ENCODE results near the gene PSME2.

The PSME2 gene

DNA sequence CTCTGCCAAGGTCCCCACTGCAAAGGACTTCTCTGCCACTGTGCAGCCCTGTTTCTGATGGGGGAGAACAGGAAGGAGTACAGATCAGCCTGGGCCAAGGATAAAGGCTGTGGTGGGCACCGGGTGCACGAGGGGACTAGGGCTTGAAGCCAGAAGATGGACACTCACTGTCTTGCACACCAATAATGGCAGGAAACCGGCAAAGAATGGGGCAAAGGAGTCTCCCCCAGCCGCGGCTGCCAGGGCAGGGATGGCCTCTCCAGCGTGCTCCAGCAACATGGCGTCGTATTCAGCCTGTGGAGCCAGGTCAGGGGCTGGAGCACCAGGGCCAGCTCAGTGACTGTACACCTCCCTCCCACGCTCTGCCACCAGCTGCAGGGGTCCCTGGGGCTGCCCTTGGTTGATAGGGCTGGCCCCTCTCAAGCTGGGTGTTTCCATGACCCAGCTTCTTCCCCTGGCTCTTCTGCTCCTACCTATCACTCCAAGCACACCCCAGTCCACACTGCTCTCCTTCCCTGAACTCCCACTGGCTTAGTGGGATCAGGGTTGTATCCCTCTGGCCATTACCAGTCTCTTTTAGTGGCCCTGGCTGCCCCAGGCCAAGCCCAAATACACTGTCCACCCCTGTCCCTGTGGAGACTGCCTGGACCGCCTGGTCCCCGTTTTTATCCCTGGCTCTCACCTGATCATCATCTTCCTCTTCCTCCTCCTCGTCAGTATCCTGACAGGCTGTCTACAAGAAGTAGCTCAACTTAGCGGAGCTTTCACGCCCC is 35.9 kb upstream of the PSME2 start:
- Histone ChIP-seq H2AK5ac (ENCODE audit: low read length) (no peak overlapping the region), H2BK15ac (replicated peaks; ENCODE audit: low read depth) (no peak overlapping the region), H3K79me1 (ENCODE audit: low read length) (peaks cover 5% of the 10 kb centered on the region), H3K27me3 (ENCODE audit: insufficient read depth, low read length, poor library complexity) (no peaks in the 10 kb centered on the region), H3K79me2 (ENCODE audit: control insufficient read depth, insufficient read depth, low read length) (peaks cover 3% of the 10 kb centered on the region), H3K4me1 (ENCODE audit: control insufficient read depth, low read depth, low read length) (no peaks in the 10 kb centered on the region), H3K36me3 (ENCODE audit: control insufficient read depth, insufficient read depth, low read length) (peaks cover 21% of the 10 kb centered on the region), H3K18ac (ENCODE audit: low read length) (no peak overlapping the region), H3K23ac (ENCODE audit: low read length) (no peak overlapping the region), H2BK5ac (ENCODE audit: low read length) (no peak overlapping the region), H3K4me2 (ENCODE audit: low read length) (no peak overlapping the region), H3K4ac (ENCODE audit: low read depth, low read length) (no peak overlapping the region), H3K56ac (ENCODE audit: low read length) (no peak overlapping the region), H3K4me3 (ENCODE audit: low read length) (no peak overlapping the region), H4K5ac (ENCODE audit: low read length) (no peak overlapping the region), H4K8ac (ENCODE audit: low read depth, low read length) (no peak overlapping the region), H2BK120ac (ENCODE audit: low read depth, low read length) (no peak overlapping the region), H3K9ac (ENCODE audit: low read length) (no peak overlapping the region), H3K27ac (ENCODE audit: low read depth, low read length) (no peak overlapping the region)
- no peak for DNase-seq
- WGBS (ENCODE audit: extremely low coverage, insufficient coverage, low lambda C conversion rate) = no CpG with 5 or more reads among the region's 14 CpGs

DNA sequence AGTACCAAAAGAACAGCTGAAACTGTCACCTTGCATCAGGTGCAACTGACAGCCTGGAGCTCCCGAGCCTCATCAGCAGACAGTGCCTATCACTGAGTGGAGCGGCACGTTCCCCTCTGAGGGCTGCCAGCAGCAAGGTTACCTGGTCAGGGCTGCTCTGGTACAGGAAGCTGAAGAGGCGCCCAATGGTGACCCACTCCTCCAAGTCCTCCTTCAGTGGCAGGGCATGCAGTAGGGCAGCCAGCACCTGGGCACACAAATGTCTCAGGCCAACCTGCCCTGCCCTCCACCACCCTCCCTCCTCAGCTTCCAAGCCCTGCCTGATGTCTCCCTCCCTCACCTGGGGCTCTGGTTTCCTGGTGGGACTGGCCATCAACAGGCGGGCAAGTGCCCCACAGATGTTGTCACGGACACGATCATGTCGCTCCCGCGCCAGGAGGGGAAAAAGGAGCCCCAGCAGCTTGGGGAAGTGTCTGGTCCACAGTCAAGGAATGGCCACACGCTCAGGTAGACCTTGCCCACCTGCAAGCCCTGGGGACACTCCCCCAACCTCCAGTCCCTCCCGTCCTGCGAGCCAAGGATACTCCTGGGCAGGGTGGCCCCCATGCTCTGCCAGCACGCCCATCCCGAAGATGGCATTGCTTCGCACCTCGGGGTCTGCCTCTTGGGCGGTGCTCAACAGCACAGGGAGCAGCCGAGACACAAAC is 35.1 kb upstream of the PSME2 start:
- Histone ChIP-seq H3K4me2 (ENCODE audit: low read length) (no peak overlapping the region), H3K79me1 (ENCODE audit: low read length) (peaks cover 1% of the 10 kb centered on the region), H3K36me3 (ENCODE audit: control insufficient read depth, insufficient read depth, low read length) (peaks cover 21% of the 10 kb centered on the region), H3K4me1 (ENCODE audit: control insufficient read depth, low read depth, low read length) (no peaks in the 10 kb centered on the region), H2BK120ac (ENCODE audit: low read depth, low read length) (no peak overlapping the region), H3K27ac (ENCODE audit: low read depth, low read length) (no peak overlapping the region), H3K56ac (ENCODE audit: low read length) (no peak overlapping the region), H4K8ac (ENCODE audit: low read depth, low read length) (no peak overlapping the region), H2BK5ac (ENCODE audit: low read length) (no peak overlapping the region), H3K4me3 (ENCODE audit: low read length) (no peak overlapping the region), H3K79me2 (ENCODE audit: control insufficient read depth, insufficient read depth, low read length) (no peaks in the 10 kb centered on the region), H3K23ac (ENCODE audit: low read length) (no peak overlapping the region), H2BK15ac (replicated peaks; ENCODE audit: low read depth) (no peak overlapping the region), H4K5ac (ENCODE audit: low read length) (no peak overlapping the region), H3K18ac (ENCODE audit: low read length) (no peak overlapping the region), H3K9ac (ENCODE audit: low read length) (no peak overlapping the region), H3K4ac (ENCODE audit: low read depth, low read length) (no peak overlapping the region), H2AK5ac (ENCODE audit: low read length) (no peak overlapping the region), H3K27me3 (ENCODE audit: insufficient read depth, low read length, poor library complexity) (no peaks in the 10 kb centered on the region)
- no CpG with 5 or more reads among the region's 19 CpGs for WGBS (ENCODE audit: extremely low coverage, insufficient coverage, low lambda C conversion rate)
- DNase-seq = no peak

DNA sequence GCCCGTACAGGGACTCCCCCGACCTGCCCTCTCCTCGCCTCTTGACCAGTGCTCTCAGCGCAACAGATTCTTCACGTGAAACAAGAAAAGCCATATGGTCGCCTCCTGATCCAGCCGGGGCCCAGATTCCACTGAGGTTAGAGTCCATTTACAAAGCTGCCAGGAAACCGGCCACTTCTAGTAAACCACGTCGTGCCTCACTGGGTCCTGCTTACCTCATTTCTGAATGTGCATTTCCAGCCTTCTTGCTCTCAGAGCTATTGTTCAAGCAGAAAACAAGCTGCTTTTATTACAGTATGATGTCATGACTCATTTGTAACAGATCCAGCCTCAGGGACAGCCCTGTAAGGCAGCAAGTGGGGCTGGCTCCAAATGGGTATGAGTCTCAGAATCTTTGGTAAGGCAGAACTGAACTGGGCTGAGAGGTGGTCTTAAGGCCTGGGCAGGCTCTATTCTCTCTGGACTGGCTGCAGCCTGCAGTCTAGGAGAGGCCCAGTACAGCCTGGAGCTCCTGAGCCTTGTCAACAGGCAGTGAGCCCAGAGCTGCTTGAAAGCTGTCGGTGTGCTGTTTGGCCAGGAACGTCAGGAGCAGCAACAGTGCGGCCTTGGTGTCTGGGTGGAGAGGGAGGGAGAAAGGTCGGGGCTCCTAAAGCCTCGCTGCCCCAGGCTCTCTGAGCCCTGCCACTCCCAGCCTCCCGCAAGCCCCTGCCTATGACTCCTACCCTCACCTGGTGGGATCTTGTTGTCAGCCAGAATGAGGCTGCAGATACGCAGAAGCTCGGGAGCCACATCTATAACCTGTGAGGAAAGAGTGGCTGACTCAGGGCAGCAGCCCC is 33.8 kb upstream of the PSME2 start:
- Histone ChIP-seq H3K18ac (ENCODE audit: low read length) (no peak overlapping the region), H3K79me2 (ENCODE audit: control insufficient read depth, insufficient read depth, low read length) (no peaks in the 10 kb centered on the region), H3K27ac (ENCODE audit: low read depth, low read length) (no peak overlapping the region), H2AK5ac (ENCODE audit: low read length) (no peak overlapping the region), H3K9ac (ENCODE audit: low read length) (no peak overlapping the region), H3K4me1 (ENCODE audit: control insufficient read depth, low read depth, low read length) (no peaks in the 10 kb centered on the region), H3K23ac (ENCODE audit: low read length) (no peak overlapping the region), H2BK15ac (replicated peaks; ENCODE audit: low read depth) (no peak overlapping the region), H3K56ac (ENCODE audit: low read length) (no peak overlapping the region), H3K4ac (ENCODE audit: low read depth, low read length) (no peak overlapping the region), H3K79me1 (ENCODE audit: low read length) (no peaks in the 10 kb centered on the region), H4K8ac (ENCODE audit: low read depth, low read length) (no peak overlapping the region), H3K27me3 (ENCODE audit: insufficient read depth, low read length, poor library complexity) (no peaks in the 10 kb centered on the region), H4K5ac (ENCODE audit: low read length) (no peak overlapping the region), H3K36me3 (ENCODE audit: control insufficient read depth, insufficient read depth, low read length) (peaks cover 15% of the 10 kb centered on the region), H2BK5ac (ENCODE audit: low read length) (no peak overlapping the region), H3K4me3 (ENCODE audit: low read length) (no peak overlapping the region), H3K4me2 (ENCODE audit: low read length) (no peak overlapping the region), H2BK120ac (ENCODE audit: low read depth, low read length) (no peak overlapping the region)
- WGBS (ENCODE audit: extremely low coverage, insufficient coverage, low lambda C conversion rate) = no CpG with 5 or more reads among the region's 18 CpGs
- no peak for DNase-seq

- Histone ChIP-seq H3K18ac (ENCODE audit: low read length) (no peak overlapping the region), H2BK15ac (replicated peaks; ENCODE audit: low read depth) (no peak overlapping the region), H3K4me3 (ENCODE audit: low read length) (no peak overlapping the region), H4K8ac (ENCODE audit: low read depth, low read length) (no peak overlapping the region), H3K4me1 (ENCODE audit: control insufficient read depth, low read depth, low read length) (no peaks in the 10 kb centered on the region), H2BK120ac (ENCODE audit: low read depth, low read length) (no peak overlapping the region), H3K4me2 (ENCODE audit: low read length) (no peak overlapping the region), H3K79me2 (ENCODE audit: control insufficient read depth, insufficient read depth, low read length) (no peaks in the 10 kb centered on the region), H3K27me3 (ENCODE audit: insufficient read depth, low read length, poor library complexity) (no peaks in the 10 kb centered on the region), H3K4ac (ENCODE audit: low read depth, low read length) (no peak overlapping the region), H3K79me1 (ENCODE audit: low read length) (no peaks in the 10 kb centered on the region), H3K9ac (ENCODE audit: low read length) (no peak overlapping the region), H3K36me3 (ENCODE audit: control insufficient read depth, insufficient read depth, low read length) (peaks cover 12% of the 10 kb centered on the region), H4K5ac (ENCODE audit: low read length) (no peak overlapping the region), H3K56ac (ENCODE audit: low read length) (no peak overlapping the region), H3K23ac (ENCODE audit: low read length) (no peak overlapping the region), H3K27ac (ENCODE audit: low read depth, low read length) (no peak overlapping the region), H2AK5ac (ENCODE audit: low read length) (no peak overlapping the region), H2BK5ac (ENCODE audit: low read length) (no peak overlapping the region)
- DNase-seq = no peak
- WGBS (ENCODE audit: extremely low coverage, insufficient coverage, low lambda C conversion rate) = no CpG with 5 or more reads among the region's 14 CpGs
Measured at GRCh38 chr14:24179294-24179960, 33.0 kb upstream of the PSME2 start.

GRCh38 chr14:24178399-24179178 is 32.2 kb upstream of the PSME2 start:
- Histone ChIP-seq H2BK5ac (ENCODE audit: low read length) (no peak overlapping the region), H3K18ac (ENCODE audit: low read length) (no peak overlapping the region), H3K79me1 (ENCODE audit: low read length) (no peaks in the 10 kb centered on the region), H3K79me2 (ENCODE audit: control insufficient read depth, insufficient read depth, low read length) (no peaks in the 10 kb centered on the region), H3K23ac (ENCODE audit: low read length) (no peak overlapping the region), H3K4me3 (ENCODE audit: low read length) (no peak overlapping the region), H2AK5ac (ENCODE audit: low read length) (no peak overlapping the region), H2BK15ac (replicated peaks; ENCODE audit: low read depth) (no peak overlapping the region), H3K27me3 (ENCODE audit: insufficient read depth, low read length, poor library complexity) (no peaks in the 10 kb centered on the region), H3K27ac (ENCODE audit: low read depth, low read length) (no peak overlapping the region), H3K36me3 (ENCODE audit: control insufficient read depth, insufficient read depth, low read length) (peaks cover 12% of the 10 kb centered on the region), H3K4me2 (ENCODE audit: low read length) (no peak overlapping the region), H4K8ac (ENCODE audit: low read depth, low read length) (no peak overlapping the region), H3K56ac (ENCODE audit: low read length) (no peak overlapping the region), H3K4ac (ENCODE audit: low read depth, low read length) (no peak overlapping the region), H3K4me1 (ENCODE audit: control insufficient read depth, low read depth, low read length) (no peaks in the 10 kb centered on the region), H3K9ac (ENCODE audit: low read length) (no peak overlapping the region), H2BK120ac (ENCODE audit: low read depth, low read length) (no peak overlapping the region), H4K5ac (ENCODE audit: low read length) (no peak overlapping the region)
- WGBS (ENCODE audit: extremely low coverage, insufficient coverage, low lambda C conversion rate) = no CpG with 5 or more reads among the region's 12 CpGs
- DNase-seq = no peak
